ENCODE data around the gene BRD4.

GRCh38 chr19:15284091-15284490 is 48.2 kb downstream of the BRD4 start:
- TF ChIP-seq CTCF (optimal IDR thresholded peaks at IDR 0.05 in 1 of 3, IDR thresholded peaks at IDR 0.05 in 1 of 3, conservative IDR thresholded peaks at IDR 0.05 in 1 of 3; ENCODE audit: extremely low read depth in 1 of 3, insufficient read depth in 2 of 3, low read length in 3 of 3) = no peak
- TF ChIP-seq EZH2 (IDR thresholded peaks at IDR 0.05; ENCODE audit: low read length) = no peak
